ENCODE data around the gene TNK2.

TNK2 gene

GRCh38 chr3:195844671-195845218 lies 63.6 kb downstream of the TNK2 start:
- Histone ChIP-seq H3K9me3 (no peaks in the 10 kb centered on the region), H3K4me1 (no peaks in the 10 kb centered on the region), H3K36me3 (no peaks in the 10 kb centered on the region), H3K27me3 (0 out of 2 replicates have a peak, but pooled peaks cover 2% of the 10 kb centered on the region), H3K4me3 (ENCODE audit: low read depth, low read length) (no peak overlapping the region)
- TF ChIP-seq CTCF (IDR thresholded peaks at IDR 0.05; ENCODE audit: low read depth, low read length), result no peak
- no peak for DNase-seq

- Histone ChIP-seq H3K36me3 (no peaks in the 10 kb centered on the region), H3K4me3 (ENCODE audit: low read depth, low read length) (no peak overlapping the region), H3K27me3 (no peaks in the 10 kb centered on the region), H3K4me1 (no peaks in the 10 kb centered on the region), H3K9me3 (no peaks in the 10 kb centered on the region)
- no peak for DNase-seq
- TF ChIP-seq CTCF (IDR thresholded peaks at IDR 0.05; ENCODE audit: low read depth, low read length), result no peak
These were observed 68.9 kb downstream of the TNK2 start for GRCh38 chr3:195839260-195840010.

- Histone ChIP-seq H3K36me3 (no peaks in the 10 kb centered on the region), H3K27me3 (no peaks in the 10 kb centered on the region), H3K4me1 (no peaks in the 10 kb centered on the region), H3K9me3 (no peaks in the 10 kb centered on the region), H3K4me3 (ENCODE audit: low read depth, low read length) (no peak overlapping the region)
- no peak for DNase-seq
- no peak for TF ChIP-seq CTCF (IDR thresholded peaks at IDR 0.05; ENCODE audit: low read depth, low read length)
These were observed 69.6 kb downstream of the TNK2 start for GRCh38 chr3:195838714-195839113.

- Histone ChIP-seq H3K36me3 (no peaks in the 10 kb centered on the region), H3K27me3 (no peaks in the 10 kb centered on the region), H3K4me1 (no peaks in the 10 kb centered on the region), H3K9me3 (no peaks in the 10 kb centered on the region), H3K4me3 (ENCODE audit: low read depth, low read length) (no peak overlapping the region)
- no peak for TF ChIP-seq CTCF (IDR thresholded peaks at IDR 0.05; ENCODE audit: low read depth, low read length)
- no peak for DNase-seq
These were observed 71.7 kb downstream of the TNK2 start for GRCh38 chr3:195836476-195837135.

- H3K9me3 ChIP-seq, result no peaks in the 10 kb centered on the region
- H3K36me3 ChIP-seq, result no peaks in the 10 kb centered on the region
- no peaks in the 10 kb centered on the region for H3K4me1 ChIP-seq
- TF ChIP-seq CTCF (IDR thresholded peaks at IDR 0.05; ENCODE audit: low read depth, low read length), result no peak
- no peak overlapping the region for H3K4me3 ChIP-seq (ENCODE audit: low read depth, low read length)
- no peak for DNase-seq
- H3K27me3 ChIP-seq, result no peaks in the 10 kb centered on the region
These were observed 72.6 kb downstream of the TNK2 start for GRCh38 chr3:195835791-195836190.
